ENCODE data around the gene CLDN4. TPM values are rescaled to one million over a fixed set of nuclear protein-coding genes. Genes with fewer than 3 reads are reported as not detected.
"Not testable (repeated sequence)": the region's sequence is repeated elsewhere in the genome, so short reads cannot be mapped to it uniquely, and the experiment has no call there.

The CLDN4 gene, protein sequence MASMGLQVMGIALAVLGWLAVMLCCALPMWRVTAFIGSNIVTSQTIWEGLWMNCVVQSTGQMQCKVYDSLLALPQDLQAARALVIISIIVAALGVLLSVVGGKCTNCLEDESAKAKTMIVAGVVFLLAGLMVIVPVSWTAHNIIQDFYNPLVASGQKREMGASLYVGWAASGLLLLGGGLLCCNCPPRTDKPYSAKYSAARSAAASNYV
- total RNA-seq: under 0.01 TPM

GRCh38 chr7:73830681-73831583 lies at the start of gene CLDN4:
TSS of gene CLDN4 (plus strand) at chr7:73830996. CDS start at chr7:73831202, 206 bp downstream.
- DNase-seq (ENCODE audit: low read depth in 2 of 3, low spot score in 2 of 3): no peak

- no peak for DNase-seq (ENCODE audit: low read depth in 2 of 3, low spot score in 2 of 3)
Measured at GRCh38 chr7:73786588-73786987, 44.2 kb upstream of the CLDN4 start.

DNA sequence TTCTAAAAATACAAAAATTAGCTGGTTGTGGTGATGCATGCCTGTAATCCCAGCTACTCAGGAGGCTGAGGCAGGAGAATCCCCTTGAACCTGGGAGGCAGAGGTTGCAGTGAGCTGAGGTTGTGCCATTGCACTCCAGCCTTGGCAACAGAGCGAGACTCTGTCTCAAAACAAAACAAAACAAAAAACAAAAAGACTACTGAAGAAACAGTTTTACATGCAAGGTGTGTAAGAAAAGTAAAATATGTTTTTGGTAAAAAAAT lies 43.1 kb upstream of the CLDN4 start:
- DNase-seq (ENCODE audit: low read depth in 2 of 3, low spot score in 2 of 3): not testable (repeated sequence)

GRCh38 chr7:73789051-73789450 lies 41.7 kb upstream of the CLDN4 start:
- no peak for DNase-seq (ENCODE audit: low read depth in 2 of 3, low spot score in 2 of 3)

GRCh38 chr7:73791170-73791690 lies 39.6 kb upstream of the CLDN4 start:
- DNase-seq (ENCODE audit: low read depth in 2 of 3, low spot score in 2 of 3): not testable (repeated sequence)

- DNase-seq (ENCODE audit: low read depth in 2 of 3, low spot score in 2 of 3): not testable (repeated sequence)
Measured at GRCh38 chr7:73795188-73795587, 35.6 kb upstream of the CLDN4 start.

- DNase-seq (ENCODE audit: low read depth in 2 of 3, low spot score in 2 of 3): not testable (repeated sequence)
Measured at GRCh38 chr7:73796656-73797055, 34.1 kb upstream of the CLDN4 start.

DNA sequence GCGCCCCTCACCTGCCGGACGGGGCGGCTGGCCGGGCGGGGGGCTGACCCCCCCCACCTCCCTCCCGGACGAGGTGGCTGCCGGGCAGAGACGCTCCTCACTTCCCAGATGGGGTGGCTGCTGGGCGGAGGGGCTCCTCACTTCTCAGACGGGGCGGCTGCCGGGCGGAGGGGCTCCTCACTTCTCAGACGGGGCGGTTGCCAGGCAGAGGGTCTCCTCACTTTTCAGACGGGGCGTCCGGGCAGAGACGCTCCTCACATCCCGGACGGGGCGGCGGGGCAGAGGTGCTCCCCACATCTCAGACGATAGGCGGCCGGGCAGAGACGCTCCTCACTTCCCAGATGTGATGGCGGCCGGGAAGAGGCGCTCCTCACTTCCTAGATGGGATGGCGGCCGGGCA lies 33.6 kb upstream of the CLDN4 start:
- DNase-seq (ENCODE audit: low read depth in 2 of 3, low spot score in 2 of 3): not testable (repeated sequence)

GRCh38 chr7:73799282-73800141 lies 31.3 kb upstream of the CLDN4 start:
- no peak for DNase-seq (ENCODE audit: low read depth in 2 of 3, low spot score in 2 of 3)

GRCh38 chr7:73801577-73801976 lies 29.2 kb upstream of the CLDN4 start:
- no peak for DNase-seq (ENCODE audit: low read depth in 2 of 3, low spot score in 2 of 3)

DNA sequence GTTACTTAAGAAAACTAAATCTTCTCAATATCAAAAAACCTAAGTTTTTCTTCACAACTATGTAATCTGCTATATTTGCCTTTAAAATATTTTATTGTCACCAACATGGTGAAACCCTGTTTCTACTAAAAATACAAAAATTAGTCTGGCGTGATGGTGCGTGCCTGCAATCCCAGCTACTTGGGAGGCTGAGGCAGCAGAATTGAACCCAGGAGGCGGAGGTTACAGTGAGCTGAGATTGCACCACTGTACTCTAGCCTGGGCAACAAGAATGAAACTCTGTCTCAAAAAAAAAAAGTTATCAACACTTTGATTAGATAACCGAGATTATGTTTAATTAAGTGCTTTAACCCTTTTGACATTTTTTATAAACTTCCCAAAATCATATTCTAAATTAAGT lies 28.3 kb upstream of the CLDN4 start:
- no peak for DNase-seq (ENCODE audit: low read depth in 2 of 3, low spot score in 2 of 3)

GRCh38 chr7:73809467-73809951 lies 21.3 kb upstream of the CLDN4 start:
- DNase-seq (ENCODE audit: low read depth in 2 of 3, low spot score in 2 of 3): no peak

GRCh38 chr7:73810998-73811360 lies 19.8 kb upstream of the CLDN4 start:
- no peak for DNase-seq (ENCODE audit: low read depth in 2 of 3, low spot score in 2 of 3)

- peak in 1 of 3 donors; percentile 42 for DNase-seq (ENCODE audit: low read depth in 2 of 3, low spot score in 2 of 3)
Measured at GRCh38 chr7:73811760-73812168, 19.0 kb upstream of the CLDN4 start.

- DNase-seq (ENCODE audit: low read depth in 2 of 3, low spot score in 2 of 3): no peak
Measured at GRCh38 chr7:73812996-73813395, 17.8 kb upstream of the CLDN4 start.

- no peak for DNase-seq (ENCODE audit: low read depth in 2 of 3, low spot score in 2 of 3)
Measured at GRCh38 chr7:73815436-73815835, 15.4 kb upstream of the CLDN4 start.

DNA sequence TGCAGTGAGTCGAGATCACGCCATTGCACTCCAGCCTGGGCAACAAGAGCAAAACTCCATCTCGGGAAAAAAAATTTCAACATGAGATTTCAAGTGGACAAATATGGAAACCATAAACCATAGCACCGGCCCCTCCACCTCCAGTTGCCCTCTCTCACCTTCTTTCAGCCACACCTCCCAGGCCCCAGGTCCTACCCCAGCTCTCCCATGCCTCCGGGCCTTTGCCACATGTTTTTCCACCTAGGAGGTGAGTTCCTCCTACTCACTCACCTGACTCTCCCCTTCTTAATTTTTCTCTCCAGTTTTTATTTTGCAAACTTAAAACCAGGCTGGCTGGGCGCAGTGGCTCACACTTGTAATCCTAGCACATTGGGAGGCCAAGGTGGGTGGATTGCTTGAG lies 13.7 kb upstream of the CLDN4 start:
- DNase-seq (ENCODE audit: low read depth in 2 of 3, low spot score in 2 of 3): no peak

DNA sequence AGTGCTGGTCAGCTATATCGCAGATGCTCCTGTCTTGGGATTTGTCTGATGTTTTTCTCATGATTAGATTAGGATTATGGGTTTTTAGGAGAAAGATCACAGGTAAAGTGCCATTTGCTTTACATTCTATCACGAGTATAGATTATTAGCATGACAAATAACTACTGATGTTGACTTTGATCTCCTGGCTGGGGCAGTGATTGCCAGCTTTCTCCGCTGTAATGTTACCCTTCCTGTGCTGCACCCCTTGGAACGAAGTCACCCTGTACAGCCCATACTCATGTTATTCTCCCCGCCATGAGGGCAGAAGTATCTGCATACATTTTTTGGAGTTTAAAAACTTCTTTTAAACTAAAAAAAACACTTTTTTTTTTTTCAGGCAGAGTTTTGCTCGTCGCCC lies 10.8 kb upstream of the CLDN4 start:
- DNase-seq (ENCODE audit: low read depth in 2 of 3, low spot score in 2 of 3): no peak

GRCh38 chr7:73821597-73822285 lies 9.1 kb upstream of the CLDN4 start:
- DNase-seq (ENCODE audit: low read depth in 2 of 3, low spot score in 2 of 3): not testable (repeated sequence)

Measured in hematopoietic multipotent progenitor cell (in vitro differentiated cells).